HepG2 (cell line): ENCODE measurements around the gene STPG4. TPM values are rescaled to one million over a fixed set of nuclear protein-coding genes. Genes with fewer than 3 reads are reported as not detected.

Source experiments
- ARID2 ChIP-seq: sonication (generic); formaldehyde crosslinking; IDR thresholded peaks from 2 replicates; pipeline ENCODE4 v1.8.1; 2022; ENCODE audit warnings: mild to moderate bottlenecking, missing genetic modification reagents, borderline replicate concordance
- ATM ChIP-seq: fragments of 450-650 bp; IDR thresholded peaks from 2 replicates; pipeline ENCODE4 v1.7.1; 2017; ENCODE audit warnings: mild to moderate bottlenecking, borderline replicate concordance
- FOXO1 ChIP-seq: sonication (generic); formaldehyde crosslinking; IDR thresholded peaks from 2 replicates; pipeline ENCODE4 v1.4.0; 2020; ENCODE audit warnings: missing genetic modification reagents
- HNRNPLL ChIP-seq: fragments of 200-400 bp; formaldehyde crosslinking; IDR thresholded peaks from 2 replicates; pipeline ENCODE4 v1.6.1; 2017; ENCODE audit warnings: mild to moderate bottlenecking, low read depth, low read length; ENCODE audit not compliant: poor library complexity, severe bottlenecking
- HOXA9 ChIP-seq: sonication (generic); formaldehyde crosslinking; IDR thresholded peaks from 2 replicates; pipeline ENCODE4 v1.8.1; 2022; ENCODE audit warnings: missing genetic modification reagents, mild to moderate bottlenecking, moderate library complexity, borderline replicate concordance
- KLF6 ChIP-seq: IDR thresholded peaks from 2 replicates; pipeline ENCODE4 v1.8.0; 2016; ENCODE audit warnings: missing biosample characterization, missing genetic modification reagents
- KLF9 ChIP-seq: IDR thresholded peaks from 2 replicates; pipeline ENCODE4 v1.6.1; 2016; ENCODE audit warnings: low read depth
- MIER2 ChIP-seq: IDR thresholded peaks from 2 replicates; pipeline ENCODE4 v1.6.1; 2016; ENCODE audit warnings: missing biosample characterization, missing genetic modification reagents
- NCOA2 ChIP-seq: sonication (generic); formaldehyde crosslinking; IDR thresholded peaks from 2 replicates; pipeline ENCODE4 v1.8.0; 2022; ENCODE audit warnings: inconsistent platforms
- NPAS2 ChIP-seq: sonication (generic); formaldehyde crosslinking; IDR thresholded peaks from 2 replicates; pipeline ENCODE4 v1.8.0; 2022; ENCODE audit warnings: mild to moderate bottlenecking, missing genetic modification reagents, borderline replicate concordance
- NRL ChIP-seq: sonication (generic); formaldehyde crosslinking; IDR thresholded peaks from 2 replicates; pipeline ENCODE4 v1.5.0; 2020; ENCODE audit warnings: missing genetic modification reagents, mild to moderate bottlenecking, moderate library complexity, borderline replicate concordance
- PAX8 ChIP-seq: sonication (generic); formaldehyde crosslinking; IDR thresholded peaks from 2 replicates; pipeline ENCODE4 v1.8.0; 2022; ENCODE audit warnings: mild to moderate bottlenecking, missing genetic modification reagents, borderline replicate concordance
- PITX1 ChIP-seq: sonication (generic); formaldehyde crosslinking; IDR thresholded peaks from 2 replicates; pipeline ENCODE4 v1.5.1; 2020; ENCODE audit warnings: mild to moderate bottlenecking, missing genetic modification reagents
- SMAD9 ChIP-seq: sonication (generic); formaldehyde crosslinking; IDR thresholded peaks from 2 replicates; pipeline ENCODE4 v1.5.1; 2020; ENCODE audit warnings: mild to moderate bottlenecking, missing genetic modification reagents
- SPEN ChIP-seq: sonication (generic); formaldehyde crosslinking; IDR thresholded peaks from 2 replicates; pipeline ENCODE4 v1.5.1; 2020; ENCODE audit warnings: low read depth, mild to moderate bottlenecking, missing genetic modification reagents
- SRY ChIP-seq: sonication (generic); formaldehyde crosslinking; IDR thresholded peaks from 2 replicates; pipeline ENCODE4 v1.8.0; 2022; ENCODE audit warnings: mild to moderate bottlenecking, missing genetic modification reagents
- TFE3 ChIP-seq: IDR thresholded peaks from 2 replicates; pipeline ENCODE4 v1.6.1; 2016
- ZFP90 ChIP-seq: sonication (generic); formaldehyde crosslinking; IDR thresholded peaks from 2 replicates; pipeline ENCODE4 v1.8.0; 2022; ENCODE audit warnings: missing genetic modification reagents, mild to moderate bottlenecking, inconsistent platforms, borderline replicate concordance
- ZMAT5 ChIP-seq: sonication (generic); formaldehyde crosslinking; IDR thresholded peaks from 2 replicates; pipeline ENCODE4 v1.5.0; 2020; ENCODE audit warnings: mild to moderate bottlenecking, low read depth, missing genetic modification reagents, borderline replicate concordance
- ZNF34 ChIP-seq: sonication (generic); formaldehyde crosslinking; IDR thresholded peaks from 2 replicates; pipeline ENCODE4 v1.4.0; 2020; ENCODE audit warnings: mild to moderate bottlenecking, missing genetic modification reagents, borderline replicate concordance
- ZNF512B ChIP-seq: sonication (generic); formaldehyde crosslinking; IDR thresholded peaks from 2 replicates; pipeline ENCODE4 v1.5.1; 2020; ENCODE audit warnings: missing genetic modification reagents, mild to moderate bottlenecking, borderline replicate concordance
- ZNF660 ChIP-seq: sonication (generic); formaldehyde crosslinking; IDR thresholded peaks from 2 replicates; pipeline ENCODE4 v1.5.1; 2020; ENCODE audit warnings: mild to moderate bottlenecking, low read depth, missing genetic modification reagents, borderline replicate concordance
- ZSCAN21 ChIP-seq: sonication (generic); formaldehyde crosslinking; IDR thresholded peaks from 2 replicates; pipeline ENCODE4 v1.8.0; 2022; ENCODE audit warnings: mild to moderate bottlenecking, missing genetic modification reagents, moderate library complexity, borderline replicate concordance
- polyA plus RNA-seq, 8 experiments: library from polyadenylated mRNA; depleted of rRNA in 3 of 8; stranded (reverse) in 7 of 8; unstranded in 1 of 8; fragments of >200 nt; fragmentation: Illumina TruSeq in 4 of 8; extraction: Trizol in 4 of 8; gene quantifications; 2 replicates each; pipeline versions ENCODE4 v1.2.1 to v1.2.3, GENCODE V29; 2011 to 2016; ENCODE audit warnings: low read depth in 4 of 8, missing spikeins in 1 of 8, mixed read lengths in 1 of 8; ENCODE audit not compliant: insufficient read depth in 1 of 8
- total RNA-seq, 5 experiments: library from RNA; depleted of rRNA; stranded (reverse); fragments of >200 nt; fragmentation: Illumina TruSeq; extraction: Trizol; gene quantifications; 2 replicates each; pipeline ENCODE4 v1.2.3, GENCODE V29; 2016; ENCODE audit warnings: low read depth in 1 of 5

The STPG4 gene
- total and polyA plus RNA-seq, 2 of the 13 experiments (the other 11 are each of a cell fraction or from before 2014, with no cell fraction given) = 0.11 to 0.15 TPM

- TF ChIP-seq NRL (CRISPR knock-in tag) = peak; percentile 90; the same call in 1 of the 2 replicates
- 0 out of 2 replicates have a peak, but pooled peaks have one; percentile 66 for TF ChIP-seq ZNF512B (CRISPR knock-in tag)
- peak; percentile 32; the same call in 1 of the 2 replicates for TF ChIP-seq PAX8 (CRISPR knock-in tag)
- no peak for TF ChIP-seq HNRNPLL
- no peak for TF ChIP-seq ATM
- TF ChIP-seq ZSCAN21 = peak; percentile 41; the same call in 1 of the 2 replicates
- TF ChIP-seq SPEN = peak; percentile 55; the same call in 1 of the 2 replicates
- TF ChIP-seq MIER2 (CRISPR knock-in tag) = no peak
- no peak for TF ChIP-seq TFE3 (CRISPR knock-in tag)
- no peak for TF ChIP-seq KLF9 (CRISPR knock-in tag)
- no peak for TF ChIP-seq KLF6 (CRISPR knock-in tag)
- no peak for TF ChIP-seq ZFP90 (CRISPR knock-in tag)
- no peak for TF ChIP-seq PITX1 (CRISPR knock-in tag)
- no peak for TF ChIP-seq ZNF660 (CRISPR knock-in tag)
- TF ChIP-seq FOXO1 (CRISPR knock-in tag) = no peak
- no peak for TF ChIP-seq NPAS2 (CRISPR knock-in tag)
- TF ChIP-seq NCOA2 (CRISPR knock-in tag) = no peak
- 0 out of 2 replicates have a peak, but pooled peaks have one; percentile 64 for TF ChIP-seq SRY
- TF ChIP-seq ARID2 = no peak
- TF ChIP-seq HOXA9 (CRISPR knock-in tag) = no peak
- TF ChIP-seq ZNF34 (CRISPR knock-in tag) = 0 out of 2 replicates have a peak, but pooled peaks have one; percentile 71
- peak; percentile 58; the same call in 1 of the 2 replicates for TF ChIP-seq SMAD9 (CRISPR knock-in tag)
- 0 out of 2 replicates have a peak, but pooled peaks have one; percentile 66 for TF ChIP-seq ZMAT5 (CRISPR knock-in tag)
Measured at GRCh38 chr2:47079515-47080412, 75.3 kb downstream of the STPG4 start (continued).
